Activated T-helper 1 cell treated with anti-CD3 and anti-CD28 coated beads, Interleukin-12 subunit alpha, Interleukin-12 subunit beta, Interleukin-2, Interleukin-4 antibody, amounts not matched to agents 30 ng/mL and 10 ng/mL and 1 ng/mL, durations not matched to agents 14 hours and 24 hours and 36 hours (primary cell): ENCODE measurements around the gene SYNJ1. TPM values are rescaled to one million over a fixed set of nuclear protein-coding genes. Genes with fewer than 3 reads are reported as not detected.
"Not testable (repeated sequence)": the region's sequence is repeated elsewhere in the genome, so short reads cannot be mapped to it uniquely, and the experiment has no call there.

Experiments
- DNase-seq: peaks from one replicate; pipeline ENCODE4 v3.0.0; 2021; ENCODE audit warnings: low spot score
- H3K27ac Mint-ChIP-seq: one replicate; pipeline ENCODE4 v1.8.0; 2021; ENCODE audit warnings: mild to moderate bottlenecking, mixed read lengths
- H3K27me3 Mint-ChIP-seq: one replicate; pipeline ENCODE4 v1.8.0; 2022; ENCODE audit warnings: mild to moderate bottlenecking, moderate library complexity, mixed read lengths; ENCODE audit not compliant: insufficient read depth
- H3K36me3 Mint-ChIP-seq: one replicate; pipeline ENCODE4 v1.8.0; 2021; ENCODE audit warnings: low read depth, mixed read lengths
- H3K4me1 Mint-ChIP-seq: one replicate; pipeline ENCODE4 v1.8.0; 2021; ENCODE audit warnings: low read depth, mixed read lengths
- H3K4me3 Mint-ChIP-seq: one replicate; pipeline ENCODE4 v1.8.0; 2021; ENCODE audit warnings: mild to moderate bottlenecking, moderate library complexity, mixed read lengths
- H3K9me3 Mint-ChIP-seq: one replicate; pipeline ENCODE4 v1.8.0; 2021; ENCODE audit warnings: mixed read lengths
- intact Hi-C: fragments of 100-400 bp; cut with micrococcal nuclease; formaldehyde crosslinking; loops from one replicate; pipeline ENCODE4 v1.15.1; 2024
- total RNA-seq: library from RNA; stranded (reverse); gene quantifications from 2 replicates; pipeline ENCODE4 v1.2.3, GENCODE V29; 2022

SYNJ1 gene
- total RNA-seq, 1 donor from 2014 or later: 13.1 TPM

DNA sequence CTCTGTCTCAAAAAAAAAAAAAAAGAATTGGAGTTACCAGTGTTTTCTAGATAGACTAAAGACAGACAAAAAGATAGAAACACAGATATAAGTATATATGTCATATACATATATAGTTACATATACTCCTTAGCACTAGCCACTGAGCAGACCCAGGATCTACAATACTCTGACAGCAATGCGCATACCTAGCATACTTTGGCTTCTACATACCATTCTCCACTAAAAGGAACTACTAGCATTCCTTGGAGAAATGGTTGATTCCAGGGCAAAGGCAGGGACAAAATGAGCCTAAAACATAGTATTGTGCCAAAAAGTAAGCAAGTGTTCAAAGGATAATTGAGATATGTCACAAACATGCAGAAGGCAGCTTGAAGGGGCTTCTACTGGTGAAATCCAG, 22.7 kb downstream of the SYNJ1 start:
- Mint-ChIP-seq H3K4me3 (no peak overlapping the region), H3K27ac (no peak overlapping the region), H3K4me1 (peaks cover 20% of the 10 kb centered on the region), H3K27me3 (no peaks in the 10 kb centered on the region), H3K36me3 (peaks cover 4% of the 10 kb centered on the region), H3K9me3 (no peaks in the 10 kb centered on the region)
- DNase-seq: no peak
- intact Hi-C loops: no loop called here

DNA sequence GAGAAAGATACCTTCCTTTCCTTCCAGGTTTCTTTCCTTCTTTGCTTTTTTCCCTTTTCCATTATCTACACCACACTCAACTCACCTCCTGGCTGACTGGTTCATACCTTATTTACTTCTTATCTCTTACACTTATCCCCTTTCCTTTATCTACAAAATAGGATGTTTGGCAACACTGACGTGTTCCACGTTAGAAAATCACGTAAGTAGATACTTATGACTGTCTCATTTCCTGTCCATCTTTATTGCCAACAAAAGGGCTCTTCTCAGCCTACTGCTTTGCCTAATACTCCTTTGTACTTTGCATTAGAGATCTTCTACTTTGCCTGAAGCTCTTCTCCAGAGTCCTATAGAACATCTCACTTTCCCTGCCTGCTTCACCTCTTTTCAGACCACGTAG, 25.1 kb downstream of the SYNJ1 start:
- Mint-ChIP-seq H3K27me3 (no peaks in the 10 kb centered on the region), H3K4me3 (no peak overlapping the region), H3K27ac (no peak overlapping the region), H3K36me3 (peaks cover 8% of the 10 kb centered on the region), H3K9me3 (no peaks in the 10 kb centered on the region), H3K4me1 (peaks cover 14% of the 10 kb centered on the region)
- intact Hi-C loops: no loop called here
- DNase-seq: no peak

DNA sequence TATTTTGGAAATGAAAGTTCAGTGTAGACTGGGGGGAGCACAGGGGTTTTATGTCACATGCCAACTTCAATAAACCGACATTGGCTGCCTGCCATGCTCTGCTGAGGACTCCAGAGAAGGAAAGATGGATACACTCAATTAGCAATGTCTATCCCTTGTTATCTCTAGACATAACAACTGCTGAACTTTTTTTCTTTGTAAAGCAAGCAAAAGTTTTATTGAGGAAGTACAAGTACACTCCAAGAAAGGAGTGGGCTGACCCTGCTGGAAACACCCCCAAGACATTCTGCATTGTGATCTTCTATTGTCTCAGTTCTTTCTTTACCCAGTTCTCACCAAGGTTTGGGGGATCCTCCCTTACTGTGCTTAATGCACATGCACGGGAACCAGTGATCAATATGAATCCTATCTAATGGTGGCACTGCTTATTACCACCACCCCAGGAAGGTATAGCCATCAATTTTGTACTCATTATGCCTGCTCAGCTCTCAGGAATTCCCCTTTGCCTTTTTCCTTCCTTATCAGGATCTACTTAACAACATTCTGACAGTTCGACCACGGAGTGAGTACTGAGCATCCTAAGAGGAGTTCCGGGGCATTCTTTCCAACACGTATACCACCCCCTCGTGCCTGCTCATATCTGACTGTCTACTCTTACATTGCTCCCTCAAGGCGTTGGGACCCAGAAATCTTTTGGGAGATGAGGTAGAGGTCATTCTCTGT, 28.7 kb downstream of the SYNJ1 start:
- no peak for DNase-seq
- intact Hi-C loops: no loop called here
- Mint-ChIP-seq H3K4me1 (peaks cover 3% of the 10 kb centered on the region), H3K27ac (no peak overlapping the region), H3K36me3 (peaks cover 6% of the 10 kb centered on the region), H3K27me3 (no peaks in the 10 kb centered on the region), H3K4me3 (no peak overlapping the region), H3K9me3 (no peaks in the 10 kb centered on the region)

DNA sequence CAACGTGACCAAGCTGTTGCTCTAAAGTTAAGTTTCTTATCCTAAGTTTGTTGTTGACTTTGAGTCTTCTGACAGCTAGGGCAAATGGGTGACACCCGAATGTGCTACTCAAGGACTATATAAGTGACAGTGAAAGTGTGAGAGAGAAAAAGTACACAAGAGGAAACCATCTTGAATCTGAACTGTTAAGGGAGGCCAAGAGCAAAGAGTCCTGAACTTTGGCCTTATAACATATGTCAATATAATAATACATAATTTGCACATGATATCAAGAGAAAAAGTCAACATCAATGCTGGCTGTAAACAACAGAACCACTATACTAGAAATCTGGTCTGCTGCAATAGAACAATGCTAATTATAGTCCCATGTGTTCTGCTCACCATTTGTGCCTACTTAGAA, 29.5 kb downstream of the SYNJ1 start:
- no peak overlapping the region for H3K4me3 Mint-ChIP-seq
- H3K27ac Mint-ChIP-seq: no peak overlapping the region
- intact Hi-C loops: no loop called here
- no peak for DNase-seq
- H3K9me3 Mint-ChIP-seq: no peaks in the 10 kb centered on the region
- H3K27me3 Mint-ChIP-seq: no peaks in the 10 kb centered on the region
- H3K4me1 Mint-ChIP-seq: no peaks in the 10 kb centered on the region
- peaks cover 6% of the 10 kb centered on the region for H3K36me3 Mint-ChIP-seq

DNA sequence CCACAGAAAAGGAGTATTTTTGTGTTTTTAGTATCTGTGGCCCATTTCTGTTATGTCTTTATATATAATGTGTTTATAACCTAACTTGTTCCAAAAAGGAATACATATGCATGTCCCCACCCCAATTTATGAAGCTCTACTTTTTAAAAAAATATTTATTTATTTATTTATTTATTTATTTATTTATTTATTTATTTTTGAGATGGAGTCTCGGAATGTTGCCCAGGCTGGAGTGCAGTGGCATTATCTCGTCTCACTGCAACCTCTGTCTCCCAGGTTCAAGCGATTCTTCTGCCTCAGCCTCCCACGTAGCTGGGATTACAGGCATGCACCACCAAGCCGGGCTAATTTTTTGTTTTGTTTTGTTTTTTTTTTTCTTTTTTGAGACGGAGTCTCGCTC, 32.3 kb downstream of the SYNJ1 start:
- H3K4me1 Mint-ChIP-seq, H3K9me3 Mint-ChIP-seq, intact Hi-C loops, H3K36me3 Mint-ChIP-seq, DNase-seq, H3K27ac Mint-ChIP-seq, H3K4me3 Mint-ChIP-seq, H3K27me3 Mint-ChIP-seq: not testable (repeated sequence)

DNA sequence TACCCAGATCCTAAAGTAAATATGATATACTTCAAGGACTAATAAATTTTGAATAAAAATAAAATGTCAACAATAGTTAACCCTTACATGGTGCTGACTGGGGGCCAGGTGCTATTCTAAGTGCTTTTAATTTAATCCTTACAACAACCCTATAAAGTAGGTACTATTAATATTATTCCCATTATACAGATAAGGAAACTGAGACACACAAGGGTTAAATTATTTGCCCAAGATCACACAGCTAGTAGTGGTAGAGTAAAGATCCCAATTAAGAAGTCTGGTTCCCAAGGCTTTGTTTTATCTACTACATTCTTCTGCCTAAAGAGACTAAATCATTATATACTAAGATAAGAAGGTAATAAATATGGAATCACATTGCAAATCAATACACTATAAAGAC, 34.2 kb downstream of the SYNJ1 start:
- DNase-seq: no peak
- intact Hi-C loops: no loop called here
- no peak overlapping the region for H3K27ac Mint-ChIP-seq

DNA sequence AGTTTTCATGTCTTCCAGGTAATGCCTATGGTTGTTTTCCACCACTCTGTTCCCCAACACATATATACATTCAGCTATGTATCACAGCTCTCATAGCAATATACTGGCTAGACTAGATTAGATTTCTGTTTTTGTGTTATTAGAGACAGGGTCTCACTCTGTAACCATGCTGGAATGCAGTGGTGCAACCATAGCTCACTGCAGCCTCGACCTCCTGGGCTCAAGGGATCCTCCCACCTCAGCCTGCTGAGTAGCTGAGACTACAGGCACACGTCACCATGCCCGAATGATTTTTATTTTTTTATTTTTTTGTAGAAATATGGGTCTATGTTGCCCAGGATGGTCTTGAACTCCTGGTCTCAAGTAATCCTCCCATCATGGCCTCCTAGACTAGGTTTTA, 37.7 kb downstream of the SYNJ1 start:
- no peaks in the 10 kb centered on the region for H3K4me1 Mint-ChIP-seq
- H3K27me3 Mint-ChIP-seq: no peaks in the 10 kb centered on the region
- H3K27ac Mint-ChIP-seq: no peak overlapping the region
- intact Hi-C loops: no loop called here
- H3K36me3 Mint-ChIP-seq: peaks cover 7% of the 10 kb centered on the region
- no peak overlapping the region for H3K4me3 Mint-ChIP-seq
- no peaks in the 10 kb centered on the region for H3K9me3 Mint-ChIP-seq
- DNase-seq: no peak

More for the DNA sequence above, 34.2 kb downstream of the SYNJ1 start:
- no peaks in the 10 kb centered on the region for H3K27me3 Mint-ChIP-seq
- H3K36me3 Mint-ChIP-seq: peaks cover 6% of the 10 kb centered on the region
- no peak overlapping the region for H3K4me3 Mint-ChIP-seq
- no peaks in the 10 kb centered on the region for H3K4me1 Mint-ChIP-seq
- H3K9me3 Mint-ChIP-seq: no peaks in the 10 kb centered on the region

DNA sequence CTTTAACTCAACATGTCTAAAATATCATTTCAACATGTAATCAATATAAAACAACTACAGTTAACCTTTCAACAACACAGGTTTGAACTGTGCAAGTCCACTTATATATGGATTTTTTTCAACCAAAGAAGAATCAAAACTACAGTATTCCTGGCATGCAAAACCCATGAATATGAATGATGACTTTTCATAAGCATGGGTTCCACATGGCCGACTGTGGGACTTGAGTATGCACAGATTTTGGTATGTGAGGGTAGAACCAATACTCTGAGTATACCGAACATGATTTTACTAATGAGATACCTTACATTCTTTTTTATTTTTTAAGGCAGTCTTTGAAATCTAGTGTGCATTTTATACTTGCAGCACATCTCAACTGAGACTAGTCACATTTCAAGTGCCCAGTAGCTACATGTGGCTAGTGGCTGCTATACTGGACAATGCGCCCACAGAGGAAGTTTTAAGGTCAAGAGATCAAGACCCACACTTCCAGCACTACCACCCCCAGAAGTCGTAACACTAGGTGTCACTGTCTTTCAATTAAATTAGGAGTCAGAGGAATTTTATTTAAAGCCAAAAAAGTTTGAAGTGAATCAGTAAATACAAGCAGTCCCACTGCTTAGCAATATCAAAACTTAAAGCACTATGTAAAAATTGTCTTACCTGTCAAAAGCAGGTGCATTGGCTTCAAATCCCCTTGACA, 40.0 kb downstream of the SYNJ1 start:
- Mint-ChIP-seq H3K4me3 (no peak overlapping the region), H3K4me1 (no peaks in the 10 kb centered on the region), H3K36me3 (peaks cover 10% of the 10 kb centered on the region), H3K9me3 (no peaks in the 10 kb centered on the region), H3K27ac (no peak overlapping the region), H3K27me3 (no peaks in the 10 kb centered on the region)
- DNase-seq: no peak
- intact Hi-C loops: no loop called here

DNA sequence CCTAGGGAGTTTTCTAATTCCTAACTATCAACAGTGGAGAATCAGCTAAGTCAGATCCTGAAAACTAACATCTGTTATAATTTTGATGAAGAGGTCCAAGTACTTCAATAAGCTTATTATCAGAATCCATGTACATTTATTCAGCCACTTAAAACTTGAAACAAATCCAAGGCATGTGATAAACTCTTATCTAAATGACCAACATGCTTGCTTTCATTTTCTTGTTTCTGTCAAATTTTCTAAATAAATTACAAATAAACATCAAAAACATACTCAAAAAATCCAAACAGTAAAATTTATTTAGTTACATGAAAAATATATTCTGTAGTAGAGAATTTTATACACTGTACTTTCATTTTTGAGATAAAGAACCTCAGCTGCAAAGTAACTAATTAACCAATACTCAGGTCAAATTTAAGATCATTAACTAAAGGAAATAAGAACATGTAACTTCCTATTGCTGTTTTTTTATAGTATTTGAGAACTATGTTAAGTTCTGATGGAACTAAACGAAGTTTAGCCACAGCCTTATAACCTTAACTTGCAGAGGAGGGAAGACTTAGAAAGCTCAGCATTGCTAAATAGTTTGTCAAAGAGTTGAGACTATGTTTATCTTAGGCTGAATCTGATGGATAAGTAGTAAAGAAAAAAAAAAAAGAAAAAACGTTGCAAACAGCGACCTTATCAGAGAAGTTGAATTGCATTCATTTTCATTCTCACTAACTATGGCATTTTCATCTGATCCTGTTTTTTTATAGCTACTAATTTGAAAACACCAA, 44.9 kb downstream of the SYNJ1 start:
- Mint-ChIP-seq H3K4me3 (no peak overlapping the region), H3K36me3 (peaks cover 14% of the 10 kb centered on the region), H3K4me1 (no peaks in the 10 kb centered on the region), H3K27ac (no peak overlapping the region), H3K9me3 (no peaks in the 10 kb centered on the region), H3K27me3 (no peaks in the 10 kb centered on the region)
- no peak for DNase-seq
- intact Hi-C loops: no loop called here

DNA sequence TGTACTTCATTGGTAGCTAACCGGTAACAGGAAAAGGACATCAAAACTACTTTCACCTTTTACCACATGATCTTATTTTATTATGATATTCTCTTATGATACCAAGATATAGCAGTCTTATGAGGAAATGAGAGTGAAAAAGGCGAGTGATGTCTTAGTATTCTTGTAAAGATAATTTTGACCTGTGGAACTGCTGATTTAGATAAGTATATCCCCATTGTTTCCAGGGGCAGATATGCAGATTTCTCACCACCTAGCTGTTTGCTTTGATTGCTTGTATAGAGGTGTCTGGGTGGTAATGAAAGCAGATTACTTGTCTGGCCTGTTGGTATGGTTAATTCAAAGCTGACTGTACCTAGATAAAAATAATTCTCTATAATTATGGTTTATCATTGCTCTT, 53.1 kb downstream of the SYNJ1 start:
- H3K9me3 Mint-ChIP-seq: no peaks in the 10 kb centered on the region
- DNase-seq: no peak
- intact Hi-C loops: no loop called here
- no peak overlapping the region for H3K27ac Mint-ChIP-seq
- H3K36me3 Mint-ChIP-seq: peaks cover 24% of the 10 kb centered on the region
- H3K4me3 Mint-ChIP-seq: no peak overlapping the region
- H3K27me3 Mint-ChIP-seq: no peaks in the 10 kb centered on the region
- H3K4me1 Mint-ChIP-seq: no peaks in the 10 kb centered on the region

DNA sequence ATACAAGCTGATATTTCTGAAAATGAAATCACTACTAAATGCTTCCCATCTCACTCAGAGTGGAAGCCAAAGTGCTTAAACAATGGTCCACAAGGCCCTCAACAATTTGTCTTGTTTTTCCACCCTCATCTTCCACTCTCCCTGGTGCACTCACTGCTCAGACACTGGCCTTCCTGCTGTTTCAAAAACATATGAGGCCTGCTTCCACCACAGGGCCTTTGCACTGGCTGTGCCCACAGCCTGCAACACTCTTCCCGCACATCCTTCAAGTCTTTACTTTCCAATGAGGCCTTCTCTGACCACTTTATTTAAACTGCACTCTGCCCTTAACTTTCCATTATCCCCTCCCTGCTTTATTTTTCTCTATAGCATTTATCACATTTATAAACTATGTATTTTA, 53.8 kb downstream of the SYNJ1 start:
- Mint-ChIP-seq H3K36me3 (peaks cover 24% of the 10 kb centered on the region), H3K4me3 (no peak overlapping the region), H3K27ac (no peak overlapping the region), H3K27me3 (no peaks in the 10 kb centered on the region), H3K9me3 (no peaks in the 10 kb centered on the region), H3K4me1 (no peaks in the 10 kb centered on the region)
- no peak for DNase-seq
- intact Hi-C loops: no loop called here

DNA sequence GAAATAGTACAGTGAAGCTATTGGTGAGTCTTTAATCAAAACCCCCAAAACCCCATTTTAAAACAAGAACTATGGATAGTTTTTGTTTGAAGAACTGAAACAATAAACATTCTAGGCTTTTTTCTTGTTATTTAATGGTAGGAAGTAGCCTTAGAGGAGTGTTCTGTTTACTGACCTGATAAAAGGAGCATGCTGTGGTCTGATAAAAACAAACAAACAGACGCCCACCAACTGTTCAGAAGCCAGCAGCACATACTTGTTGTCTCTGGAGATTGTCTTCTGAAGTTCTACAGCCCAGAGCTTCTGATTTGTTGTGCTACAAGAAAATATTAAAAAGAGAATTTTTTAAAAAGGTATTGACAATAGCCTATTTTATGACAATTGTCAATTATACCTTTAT, 61.6 kb downstream of the SYNJ1 start:
- Mint-ChIP-seq H3K27ac (no peak overlapping the region), H3K4me3 (no peak overlapping the region), H3K9me3 (peaks cover 19% of the 10 kb centered on the region), H3K27me3 (no peaks in the 10 kb centered on the region), H3K36me3 (peaks cover 49% of the 10 kb centered on the region), H3K4me1 (no peaks in the 10 kb centered on the region)
- intact Hi-C loops: no loop called here
- DNase-seq: no peak

DNA sequence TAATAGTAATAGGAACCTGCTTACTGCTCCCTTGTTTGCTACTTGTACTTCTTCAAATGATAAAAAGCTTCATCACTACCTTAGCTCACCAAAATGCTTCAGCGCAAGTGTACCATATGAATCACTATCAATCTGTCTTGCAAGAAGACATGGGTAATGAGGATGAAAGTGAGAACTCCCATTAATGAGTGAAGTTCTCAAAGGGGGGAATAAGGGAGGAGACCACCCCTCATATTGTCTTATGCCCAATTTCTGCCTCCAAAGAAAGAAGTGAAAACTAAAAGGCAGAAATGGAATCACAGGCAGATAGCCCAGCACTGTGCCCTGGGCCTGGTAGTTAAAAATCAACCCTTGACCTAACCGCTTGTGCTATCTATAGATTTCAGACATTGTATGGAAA, 63.7 kb downstream of the SYNJ1 start:
- H3K27ac Mint-ChIP-seq, DNase-seq, H3K27me3 Mint-ChIP-seq, intact Hi-C loops, H3K4me3 Mint-ChIP-seq, H3K4me1 Mint-ChIP-seq: not testable (repeated sequence)
- peaks cover 19% of the 10 kb centered on the region for H3K9me3 Mint-ChIP-seq
- H3K36me3 Mint-ChIP-seq: peaks cover 50% of the 10 kb centered on the region
